Ovary (tissue), 9 donors: ENCODE measurements around the gene ZNF674. TPM values are rescaled to one million over a fixed set of nuclear protein-coding genes. Genes with fewer than 3 reads are reported as not detected.
"Not testable (repeated sequence)": the region's sequence is repeated elsewhere in the genome, so short reads cannot be mapped to it uniquely, and the experiment has no call there.

ENCODE experiments used
- DNase-seq, 5 donors: peaks; one replicate each; pipeline ENCODE4 v3.0.0-alpha.2; 2019 to 2020
- H3K27ac ChIP-seq, 2 donors: fragments of 200-600 bp; one replicate each; pipeline versions ENCODE4 v1.5.1 to v1.8.0; 2019 to 2022
- H3K27me3 ChIP-seq: fragments of 200-600 bp; one replicate; pipeline ENCODE4 v1.8.0; 2022
- H3K36me3 ChIP-seq: fragments of 200-600 bp; sonication (generic); one replicate; pipeline ENCODE4 v1.5.1; 2019
- H3K4me1 ChIP-seq: one replicate; pipeline ENCODE4 v1.8.1; 2013; ENCODE audit warnings: mild to moderate bottlenecking, moderate library complexity; ENCODE audit not compliant: insufficient read depth
- H3K4me3 ChIP-seq: fragments of 200-600 bp; sonication (generic); one replicate; pipeline ENCODE4 v1.5.1; 2017
- H3K9me3 ChIP-seq, 2 donors: fragments of 200-600 bp in 1 of 2; sonication (generic) in 1 of 2; one replicate each; pipeline versions ENCODE4 v1.5.1 to v1.8.1; 2013 to 2019; ENCODE audit warnings: mild to moderate bottlenecking in 1 of 2, moderate library complexity in 1 of 2
- CTCF ChIP-seq, 3 donors: fragments of 450-650 bp in 2 of 3; fragments of 200-600 bp in 1 of 3; IDR thresholded peaks; one replicate each; pipeline versions ENCODE4 v1.5.1 to v1.8.0; 2016 to 2022; ENCODE audit warnings: antibody characterized with exemption in 3 of 3, mild to moderate bottlenecking in 1 of 3
- EP300 ChIP-seq: sonication (generic); formaldehyde crosslinking; IDR thresholded peaks from one replicate; pipeline ENCODE4 v1.6.1; 2017; ENCODE audit warnings: antibody characterized with exemption
- POLR2A ChIP-seq: fragments of 450-650 bp; IDR thresholded peaks from one replicate; pipeline ENCODE4 v1.6.1; 2017; ENCODE audit warnings: antibody characterized with exemption, mild to moderate bottlenecking, moderate library complexity
- WGBS, 3 donors: extraction: QIAGEN DNeasy Blood & Tissue Kit in 1 of 3; methylation state at CpG; one replicate each; pipeline versions ENCODE4 v1.1.5 to v1.1.7; 2013 to 2017; 5-methylcytosine and 5-hydroxymethylcytosine counted together
- intact Hi-C, 4 donors: fragments of 100-400 bp; cut with DNase I; formaldehyde crosslinking; loops; one replicate each; pipeline versions ENCODE4 v1.11.0 to v1.15.1; 2022 to 2023
- polyA plus RNA-seq, 2 donors: library from polyadenylated mRNA; stranded (reverse); fragments of 200-250 nt in 1 of 2; fragments of 350-450 nt in 1 of 2; fragmentation: Illumina TruSeq in 1 of 2; extraction: RNeasy Lipid Tissue Mini Kit (QIAGEN cat#74804) in 1 of 2; gene quantifications; one replicate each; pipeline ENCODE4 v1.2.3, GENCODE V29; 2013 to 2014
- total RNA-seq, 7 donors: library from RNA; depleted of rRNA in 2 of 7; stranded (reverse); fragments of >200 nt in 2 of 7; fragmentation: NEBNext Ultra II Directional in 3 of 7; extraction: Animal tissue kit (Norgen Biotek cat#: 25700) in 3 of 7; gene quantifications; one replicate each; pipeline versions ENCODE4 v1.1.0 to v1.2.4, GENCODE V29; 2016 to 2023
- donor health status: DM: no; HTN: no; CAD: no; lungs with moderate emphysema.
- donor health status: DM: no; HTN: no; CAD: no.
- donor health status: Bipolar disorder and iron deficiency.
- donor health status: DM: yes; HTN: yes; CAD: no.
- donor health status: DM: no; HTN: no; CAD: no.
- donor health status: DM: yes; HTN: yes; CAD: no.

ZNF674 gene
- total and polyA plus RNA-seq, 9 donors = 1.6 to 11.5 (median 3.6) TPM

- WGBS, 3 donors = 66 to 71% (median 67%) methylated on average over 1 of the region's 1 CpG
- no peak overlapping the region for H3K27ac ChIP-seq
Observed at GRCh38 chrX:46465203-46465602, 80.0 kb downstream of the ZNF674 start.

GRCh38 chrX:46463682-46464081, 81.5 kb downstream of the ZNF674 start:
- intact Hi-C loops = no loop called here
- no peaks in the 10 kb centered on the region for H3K36me3 ChIP-seq
- H3K9me3 ChIP-seq = no peaks in the 10 kb centered on the region
- no peak overlapping the region for H3K4me3 ChIP-seq
- no peaks in the 10 kb centered on the region for H3K27me3 ChIP-seq
- H3K4me1 ChIP-seq = no peaks in the 10 kb centered on the region
- WGBS, 3 donors = 39 to 53% (median 47%) methylated on average over 3 of the region's 3 CpGs
- no peak overlapping the region for H3K27ac ChIP-seq
- no peak for DNase-seq
- TF ChIP-seq POLR2A (no peak), CTCF (IDR thresholded peaks at IDR 0.05) (no peak), EP300 (no peak)

More at GRCh38 chrX:46465203-46465602, 80.0 kb downstream of the ZNF674 start:
- no peak for TF ChIP-seq POLR2A
- no peak for TF ChIP-seq EP300
- no peak for TF ChIP-seq CTCF (IDR thresholded peaks at IDR 0.05)
- H3K9me3 ChIP-seq = no peaks in the 10 kb centered on the region
- no peak overlapping the region for H3K4me3 ChIP-seq
- no peaks in the 10 kb centered on the region for H3K36me3 ChIP-seq
- H3K4me1 ChIP-seq = no peaks in the 10 kb centered on the region
- intact Hi-C loops = no loop called here
- no peaks in the 10 kb centered on the region for H3K27me3 ChIP-seq
- DNase-seq = no peak

- TF ChIP-seq POLR2A = no peak
- no peak for TF ChIP-seq EP300
- no peak for TF ChIP-seq CTCF (IDR thresholded peaks at IDR 0.05)
- intact Hi-C loops = no loop called here
- no peaks in the 10 kb centered on the region for H3K9me3 ChIP-seq
- 68 to 80% (median 72%) methylated on average over 2 of the region's 2 CpGs for WGBS, 3 donors
- H3K4me3 ChIP-seq = no peak overlapping the region
- H3K27ac ChIP-seq = no peak overlapping the region
- DNase-seq = no peak
- no peaks in the 10 kb centered on the region for H3K4me1 ChIP-seq
- no peaks in the 10 kb centered on the region for H3K27me3 ChIP-seq
- no peaks in the 10 kb centered on the region for H3K36me3 ChIP-seq
Observed at GRCh38 chrX:46461660-46462191, 83.5 kb downstream of the ZNF674 start.

GRCh38 chrX:46460801-46461659, 84.2 kb downstream of the ZNF674 start:
- H3K4me3 ChIP-seq, DNase-seq, H3K36me3 ChIP-seq, H3K4me1 ChIP-seq, H3K9me3 ChIP-seq, H3K27me3 ChIP-seq, intact Hi-C loops, H3K27ac ChIP-seq: not testable (repeated sequence)
- 55 to 61% (median 60%) methylated on average over 8 of the region's 8 CpGs for WGBS, 3 donors

- WGBS, 3 donors = 77 to 80% (median 79%) methylated on average over 3 of the region's 3 CpGs
- Histone ChIP-seq H3K4me3 (no peak overlapping the region), H3K4me1 (no peaks in the 10 kb centered on the region), H3K27ac (no peak overlapping the region), H3K9me3 (no peaks in the 10 kb centered on the region), H3K36me3 (no peaks in the 10 kb centered on the region), H3K27me3 (no peaks in the 10 kb centered on the region)
- intact Hi-C loops = no loop called here
- TF ChIP-seq POLR2A = no peak
- no peak for TF ChIP-seq EP300
- TF ChIP-seq CTCF (IDR thresholded peaks at IDR 0.05) = no peak
- DNase-seq = no peak
Observed at GRCh38 chrX:46459603-46460002, 85.6 kb downstream of the ZNF674 start.
